Smooth muscle cell (in vitro differentiated cells): Measurements from ENCODE around the gene ACVR2B. TPM values are rescaled to one million over a fixed set of nuclear protein-coding genes. Genes with fewer than 3 reads are reported as not detected.

Source experiments
- DNase-seq: peaks from one replicate; lab custom pipeline; 2025; ENCODE audit not compliant: unreplicated experiment; lab: John Stamatoyannopoulos, UW
- H2AFZ ChIP-seq: fragments of 200-600 bp; sonication (generic); 2 replicates; pipeline ENCODE4 v1.6.0; 2016; ENCODE audit warnings: antibody characterized with exemption, low read depth, mild to moderate bottlenecking
- H3F3A ChIP-seq: fragments of 200-600 bp; sonication (generic); 2 replicates; pipeline ENCODE4 v1.6.0; 2017; ENCODE audit warnings: antibody characterized with exemption, low read depth
- H3K27ac ChIP-seq: fragments of 200-600 bp; sonication (generic); 2 replicates; pipeline ENCODE4 v1.5.1; 2016; ENCODE audit warnings: low read depth, mild to moderate bottlenecking
- H3K27me3 ChIP-seq: fragments of 200-600 bp; sonication (generic); 2 replicates; pipeline ENCODE4 v1.6.1; 2016; ENCODE audit warnings: low read depth, mild to moderate bottlenecking
- H3K36me3 ChIP-seq: fragments of 200-600 bp; sonication (generic); 2 replicates; pipeline ENCODE4 v1.5.1; 2016; ENCODE audit warnings: low read depth
- H3K4me1 ChIP-seq: fragments of 200-600 bp; sonication (generic); 2 replicates; pipeline ENCODE4 v1.5.1; 2016; ENCODE audit warnings: low read depth
- H3K4me2 ChIP-seq: fragments of 200-600 bp; sonication (generic); 2 replicates; pipeline ENCODE4 v1.6.0; 2016; ENCODE audit warnings: mild to moderate bottlenecking
- H3K4me3 ChIP-seq: fragments of 200-600 bp; sonication (generic); 2 replicates; pipeline ENCODE4 v1.5.1; 2016; ENCODE audit warnings: mild to moderate bottlenecking
- H3K79me2 ChIP-seq: fragments of 200-600 bp; sonication (generic); 2 replicates; pipeline ENCODE4 v1.6.0; 2016; ENCODE audit warnings: low read depth, mild to moderate bottlenecking
- H3K9ac ChIP-seq: fragments of 200-600 bp; sonication (generic); 2 replicates; pipeline ENCODE4 v1.6.0; 2016; ENCODE audit warnings: low read depth
- H3K9me3 ChIP-seq: fragments of 200-600 bp; sonication (generic); replicated peaks from 2 replicates; pipeline ENCODE4 v1.5.1; 2016; ENCODE audit warnings: low read depth
- H4K20me1 ChIP-seq: fragments of 200-600 bp; sonication (generic); 2 replicates; pipeline ENCODE4 v1.6.0; 2016; ENCODE audit warnings: low read depth
- WGBS: methylation state at CpG from one replicate; pipeline ENCODE4 v1.1.7; 2016; ENCODE audit warnings: low lambda C conversion rate; 5-methylcytosine and 5-hydroxymethylcytosine counted together
- polyA plus RNA-seq: library from polyadenylated mRNA; unstranded; fragments of >200 nt; fragmentation: Nextera tagmentation; extraction: Ambion mirVana; gene quantifications from 2 replicates; pipeline ENCODE4 v1.2.1, GENCODE V29; 2016
- total RNA-seq: library from RNA; depleted of rRNA; stranded (reverse); fragments of >200 nt; gene quantifications from 2 replicates; pipeline ENCODE4 v1.2.3, GENCODE V29; 2014
- TF ChIP-seq, protein P1 (sequence below): fragments of 200-600 bp; sonication (generic); IDR thresholded peaks from 2 replicates; pipeline ENCODE4 v1.5.1; 2017; ENCODE audit warnings: borderline replicate concordance, mild to moderate bottlenecking, antibody characterized with exemption; ENCODE audit not compliant: insufficient read depth, poor library complexity, severe bottlenecking

Gene ACVR2B
- total and polyA plus RNA-seq, 2 experiments from 2014 or later: 2.1 to 10.0 TPM

DNA sequence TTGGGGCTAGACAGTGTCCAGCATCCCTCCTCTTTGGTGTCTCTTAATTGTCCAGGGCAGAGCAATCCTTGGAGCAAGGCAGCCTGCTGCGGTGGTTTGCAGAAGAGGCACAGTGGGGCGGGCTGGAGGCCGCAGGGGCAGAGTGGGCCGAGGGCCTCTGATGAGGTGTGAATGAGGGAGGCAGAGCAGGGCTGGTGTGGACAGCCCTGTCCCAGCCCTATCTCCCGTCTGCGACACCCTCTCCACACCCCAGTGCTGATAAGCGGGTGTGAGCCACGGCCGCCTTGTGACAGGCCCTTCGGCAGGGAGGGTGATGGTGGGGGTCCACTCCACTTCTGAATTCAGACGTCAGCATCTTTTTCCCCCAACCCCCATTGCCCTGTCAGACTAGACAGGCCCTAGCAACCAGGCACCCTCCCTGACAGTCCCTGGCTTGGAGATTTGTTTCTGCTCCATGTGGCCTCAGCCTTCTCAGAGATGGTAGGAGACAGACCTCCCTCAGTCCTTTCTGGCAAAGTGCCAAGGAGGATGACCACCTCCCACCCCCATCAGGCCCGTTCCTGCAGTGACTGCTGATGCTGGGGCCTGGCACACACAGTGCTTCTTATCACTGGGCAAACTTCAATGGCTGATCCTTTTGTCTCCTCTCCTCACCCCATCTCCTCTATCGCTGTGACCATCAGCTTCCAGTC is 79.7 kb downstream of the ACVR2B start:
- TF ChIP-seq, protein P1, sequence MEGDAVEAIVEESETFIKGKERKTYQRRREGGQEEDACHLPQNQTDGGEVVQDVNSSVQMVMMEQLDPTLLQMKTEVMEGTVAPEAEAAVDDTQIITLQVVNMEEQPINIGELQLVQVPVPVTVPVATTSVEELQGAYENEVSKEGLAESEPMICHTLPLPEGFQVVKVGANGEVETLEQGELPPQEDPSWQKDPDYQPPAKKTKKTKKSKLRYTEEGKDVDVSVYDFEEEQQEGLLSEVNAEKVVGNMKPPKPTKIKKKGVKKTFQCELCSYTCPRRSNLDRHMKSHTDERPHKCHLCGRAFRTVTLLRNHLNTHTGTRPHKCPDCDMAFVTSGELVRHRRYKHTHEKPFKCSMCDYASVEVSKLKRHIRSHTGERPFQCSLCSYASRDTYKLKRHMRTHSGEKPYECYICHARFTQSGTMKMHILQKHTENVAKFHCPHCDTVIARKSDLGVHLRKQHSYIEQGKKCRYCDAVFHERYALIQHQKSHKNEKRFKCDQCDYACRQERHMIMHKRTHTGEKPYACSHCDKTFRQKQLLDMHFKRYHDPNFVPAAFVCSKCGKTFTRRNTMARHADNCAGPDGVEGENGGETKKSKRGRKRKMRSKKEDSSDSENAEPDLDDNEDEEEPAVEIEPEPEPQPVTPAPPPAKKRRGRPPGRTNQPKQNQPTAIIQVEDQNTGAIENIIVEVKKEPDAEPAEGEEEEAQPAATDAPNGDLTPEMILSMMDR: no peak
- Histone ChIP-seq H3K36me3 (no peaks in the 10 kb centered on the region), H3K27ac (no peak overlapping the region), H3K4me1 (no peaks in the 10 kb centered on the region), H3K27me3 (no peaks in the 10 kb centered on the region), H4K20me1 (no peaks in the 10 kb centered on the region), H3K9me3 (no peaks in the 10 kb centered on the region), H3K9ac (no peak overlapping the region), H3K4me3 (no peak overlapping the region), H3K4me2 (no peak overlapping the region), H2AFZ (no peak overlapping the region), H3K79me2 (no peaks in the 10 kb centered on the region), H3F3A (no peaks in the 10 kb centered on the region)
- 34% methylated on average over 13 of the region's 13 CpGs for WGBS
- no peak for DNase-seq

DNA sequence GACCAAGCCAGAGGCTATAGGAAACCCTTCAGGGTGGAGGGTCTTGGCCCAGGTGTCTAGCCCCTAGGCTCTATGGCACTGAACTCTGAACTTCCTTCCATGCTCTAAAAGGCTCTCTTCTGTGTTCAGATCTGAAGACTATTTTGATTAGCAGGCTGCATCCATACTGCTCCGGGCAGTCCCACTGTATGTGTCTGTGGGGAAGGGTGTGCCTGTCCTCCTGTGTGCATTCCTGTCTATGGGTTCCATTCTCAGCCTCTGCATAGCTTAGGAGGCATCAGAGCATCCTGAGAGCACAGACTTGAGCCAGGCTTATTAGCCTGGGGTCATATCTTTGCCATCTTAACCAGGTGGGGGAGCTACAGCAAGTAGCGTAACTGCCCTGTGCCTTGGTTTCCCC is 80.5 kb downstream of the ACVR2B start:
- WGBS: 96% methylated on average over 2 of the region's 2 CpGs
- Histone ChIP-seq H3K27ac (no peak overlapping the region), H2AFZ (no peak overlapping the region), H3K79me2 (no peaks in the 10 kb centered on the region), H3K27me3 (no peaks in the 10 kb centered on the region), H3K36me3 (no peaks in the 10 kb centered on the region), H3K9ac (no peak overlapping the region), H3K4me2 (no peak overlapping the region), H3K4me3 (no peak overlapping the region), H4K20me1 (no peaks in the 10 kb centered on the region), H3F3A (no peaks in the 10 kb centered on the region), H3K4me1 (no peaks in the 10 kb centered on the region), H3K9me3 (no peaks in the 10 kb centered on the region)
- DNase-seq: no peak
- TF ChIP-seq, protein P1: no peak

DNA sequence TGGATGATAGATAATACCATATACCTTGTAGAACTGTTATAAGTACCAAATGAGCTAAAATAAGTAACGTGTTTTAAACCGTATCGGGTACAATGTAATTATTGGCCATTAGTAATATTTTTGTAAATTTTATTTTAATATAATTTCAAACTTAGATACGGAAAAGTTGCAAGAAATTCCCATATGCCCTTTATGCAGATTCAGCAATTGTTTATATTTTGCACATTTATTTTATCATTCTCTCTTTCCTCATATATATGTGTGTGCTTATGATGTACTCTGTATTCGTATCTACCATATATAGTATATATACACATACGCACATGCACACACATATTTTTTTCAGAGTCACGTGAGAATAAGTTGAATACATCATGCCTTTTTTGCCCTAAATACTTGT is 80.9 kb downstream of the ACVR2B start:
- Histone ChIP-seq H3K4me1 (no peaks in the 10 kb centered on the region), H3K36me3 (no peaks in the 10 kb centered on the region), H3K9ac (no peak overlapping the region), H3K27me3 (no peaks in the 10 kb centered on the region), H3K27ac (no peak overlapping the region), H3K4me2 (no peak overlapping the region), H4K20me1 (no peaks in the 10 kb centered on the region), H3K9me3 (no peaks in the 10 kb centered on the region), H3K79me2 (no peaks in the 10 kb centered on the region), H2AFZ (no peak overlapping the region), H3F3A (no peaks in the 10 kb centered on the region), H3K4me3 (no peak overlapping the region)
- 96% methylated on average over 7 of the region's 7 CpGs for WGBS
- no peak for DNase-seq
- TF ChIP-seq, protein P1: no peak

DNA sequence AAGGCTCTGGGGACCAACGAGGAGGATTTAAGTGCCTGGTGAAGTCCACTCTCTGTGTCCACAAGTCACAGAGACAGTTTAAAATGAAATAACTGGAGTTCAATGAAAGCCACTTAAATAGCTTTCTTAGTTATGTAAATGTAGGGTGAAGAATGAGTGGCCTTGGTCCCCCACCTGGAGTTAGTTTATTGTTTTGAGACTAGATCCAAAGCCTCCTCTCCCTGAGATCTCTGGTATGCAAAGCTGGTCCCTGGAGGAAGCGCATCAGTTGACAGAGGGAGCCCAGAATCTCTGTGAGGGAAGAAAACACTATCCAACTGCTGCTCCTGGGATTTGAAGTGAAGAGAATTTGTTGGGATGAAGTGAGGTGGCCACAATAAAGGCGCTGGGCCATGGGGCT is 83.0 kb downstream of the ACVR2B start:
- Histone ChIP-seq H3K9ac (no peak overlapping the region), H3K4me2 (no peak overlapping the region), H2AFZ (no peak overlapping the region), H3K27me3 (no peaks in the 10 kb centered on the region), H3F3A (no peaks in the 10 kb centered on the region), H4K20me1 (no peaks in the 10 kb centered on the region), H3K4me3 (no peak overlapping the region), H3K9me3 (no peaks in the 10 kb centered on the region), H3K79me2 (no peaks in the 10 kb centered on the region), H3K27ac (no peak overlapping the region), H3K36me3 (no peaks in the 10 kb centered on the region), H3K4me1 (no peaks in the 10 kb centered on the region)
- 77% methylated on average over 3 of the region's 3 CpGs for WGBS
- no peak for DNase-seq
- TF ChIP-seq, protein P1: no peak
